ENCODE results near the gene MT1X.

DNA sequence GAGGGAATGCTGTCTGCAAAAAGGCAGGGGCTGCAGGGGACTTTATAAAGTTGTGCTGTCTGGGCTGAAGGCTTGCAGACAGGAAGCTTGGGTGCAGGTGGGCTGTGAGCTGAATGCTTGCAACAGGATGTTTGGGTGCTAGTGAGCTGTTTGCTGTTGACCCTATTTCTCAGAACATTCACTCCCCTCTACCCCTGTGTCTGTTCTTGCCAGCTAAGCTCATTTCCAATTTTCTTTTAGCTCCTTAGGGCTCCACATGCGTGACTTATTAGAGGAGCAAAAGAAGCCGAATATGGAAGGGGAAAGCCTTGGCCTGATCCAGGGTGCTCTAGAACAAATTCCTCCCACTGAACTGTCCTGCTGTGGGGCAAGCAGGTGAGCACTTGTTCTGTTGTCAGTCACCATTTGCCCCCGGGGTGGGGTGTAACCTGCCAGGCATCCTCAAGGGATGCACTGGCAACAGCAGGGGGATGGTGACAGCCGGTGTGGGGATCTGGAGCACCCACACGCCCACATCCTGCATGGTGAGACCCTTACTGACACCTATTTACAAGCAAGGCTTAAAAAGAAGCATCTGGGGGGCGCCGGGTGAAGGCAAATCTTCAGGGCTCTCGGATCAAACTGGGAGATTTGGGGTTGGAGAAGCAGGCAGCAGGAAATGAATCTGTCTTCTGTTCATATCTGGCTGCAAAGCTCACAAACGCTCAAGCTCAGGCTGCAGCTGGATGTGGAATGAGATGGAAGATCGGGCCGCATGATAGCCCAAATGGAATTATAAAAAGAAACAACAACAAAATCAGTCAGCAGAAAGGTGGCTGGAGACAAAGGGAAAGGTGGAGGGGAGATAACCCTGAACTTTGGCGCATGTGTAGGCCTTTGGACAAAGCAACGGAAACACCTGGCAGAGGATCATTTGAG, 26.5 kb downstream of the MT1X start:
- TF ChIP-seq, protein P1, sequence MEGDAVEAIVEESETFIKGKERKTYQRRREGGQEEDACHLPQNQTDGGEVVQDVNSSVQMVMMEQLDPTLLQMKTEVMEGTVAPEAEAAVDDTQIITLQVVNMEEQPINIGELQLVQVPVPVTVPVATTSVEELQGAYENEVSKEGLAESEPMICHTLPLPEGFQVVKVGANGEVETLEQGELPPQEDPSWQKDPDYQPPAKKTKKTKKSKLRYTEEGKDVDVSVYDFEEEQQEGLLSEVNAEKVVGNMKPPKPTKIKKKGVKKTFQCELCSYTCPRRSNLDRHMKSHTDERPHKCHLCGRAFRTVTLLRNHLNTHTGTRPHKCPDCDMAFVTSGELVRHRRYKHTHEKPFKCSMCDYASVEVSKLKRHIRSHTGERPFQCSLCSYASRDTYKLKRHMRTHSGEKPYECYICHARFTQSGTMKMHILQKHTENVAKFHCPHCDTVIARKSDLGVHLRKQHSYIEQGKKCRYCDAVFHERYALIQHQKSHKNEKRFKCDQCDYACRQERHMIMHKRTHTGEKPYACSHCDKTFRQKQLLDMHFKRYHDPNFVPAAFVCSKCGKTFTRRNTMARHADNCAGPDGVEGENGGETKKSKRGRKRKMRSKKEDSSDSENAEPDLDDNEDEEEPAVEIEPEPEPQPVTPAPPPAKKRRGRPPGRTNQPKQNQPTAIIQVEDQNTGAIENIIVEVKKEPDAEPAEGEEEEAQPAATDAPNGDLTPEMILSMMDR (optimal IDR thresholded peaks at IDR 0.05 in 1 of 3, IDR thresholded peaks at IDR 0.05 in 1 of 3, conservative IDR thresholded peaks at IDR 0.05 in 1 of 3; ENCODE audit: extremely low read depth in 1 of 3, insufficient read depth in 2 of 3, low read length in 3 of 3) = no peak
- TF ChIP-seq EZH2 (IDR thresholded peaks at IDR 0.05; ENCODE audit: low read length) = no peak
